ENCODE results near the gene JADE1. TPM values are rescaled to one million over a fixed set of nuclear protein-coding genes. Genes with fewer than 3 reads are reported as not detected.

Gene JADE1
- total and polyA plus RNA-seq, 4 donors = 16.8 to 32.3 (median 25.4) TPM

- H3K27ac ChIP-seq (ENCODE audit: low read depth, low read length) = no peak overlapping the region
Observed at GRCh38 chr4:128855621-128856020, 46.1 kb downstream of the JADE1 start.

GRCh38 chr4:128856246-128856645 is 46.7 kb downstream of the JADE1 start:
- H3K36me3 ChIP-seq (ENCODE audit: control insufficient read depth, insufficient read depth, low read length) = peaks cover 51% of the 10 kb centered on the region
- 88% methylated on average over 2 of the region's 2 CpGs for WGBS (ENCODE audit: insufficient coverage)
- no peaks in the 10 kb centered on the region for H3K9me3 ChIP-seq (ENCODE audit: control insufficient read depth, insufficient read depth, low read length)
- no peak overlapping the region for H3K27ac ChIP-seq (ENCODE audit: low read depth, low read length)
- DNase-seq (ENCODE audit: low read depth in 4 of 6, low spot score in 6 of 6) = no peak
- no peaks in the 10 kb centered on the region for H3K27me3 ChIP-seq (ENCODE audit: control insufficient read depth, insufficient read depth, low read length)
- no peak overlapping the region for H3K4me3 ChIP-seq (ENCODE audit: low read depth, low read length)
- peaks cover 6% of the 10 kb centered on the region for H3K4me1 ChIP-seq (ENCODE audit: control insufficient read depth, insufficient read depth, low read length)

More at GRCh38 chr4:128855621-128856020, 46.1 kb downstream of the JADE1 start:
- WGBS (ENCODE audit: insufficient coverage) = 88% methylated on average over 4 of the region's 7 CpGs
- Histone ChIP-seq H3K4me1 (ENCODE audit: control insufficient read depth, insufficient read depth, low read length) (peaks cover 4% of the 10 kb centered on the region), H3K4me3 (ENCODE audit: low read depth, low read length) (no peak overlapping the region), H3K27me3 (ENCODE audit: control insufficient read depth, insufficient read depth, low read length) (no peaks in the 10 kb centered on the region), H3K9me3 (ENCODE audit: control insufficient read depth, insufficient read depth, low read length) (no peaks in the 10 kb centered on the region), H3K36me3 (ENCODE audit: control insufficient read depth, insufficient read depth, low read length) (peaks cover 52% of the 10 kb centered on the region)
- no peak for DNase-seq (ENCODE audit: low read depth in 4 of 6, low spot score in 6 of 6)

- no peak for DNase-seq (ENCODE audit: low read depth in 4 of 6, low spot score in 6 of 6)
- Histone ChIP-seq H3K4me3 (ENCODE audit: low read depth, low read length) (no peak overlapping the region), H3K27ac (ENCODE audit: low read depth, low read length) (no peak overlapping the region), H3K36me3 (ENCODE audit: control insufficient read depth, insufficient read depth, low read length) (peaks cover 53% of the 10 kb centered on the region), H3K9me3 (ENCODE audit: control insufficient read depth, insufficient read depth, low read length) (no peaks in the 10 kb centered on the region), H3K27me3 (ENCODE audit: control insufficient read depth, insufficient read depth, low read length) (no peaks in the 10 kb centered on the region), H3K4me1 (ENCODE audit: control insufficient read depth, insufficient read depth, low read length) (peaks cover 12% of the 10 kb centered on the region)
- WGBS (ENCODE audit: insufficient coverage) = 90% methylated on average over 16 of the region's 18 CpGs
Observed at GRCh38 chr4:128858879-128859671, 49.6 kb downstream of the JADE1 start.

- Histone ChIP-seq H3K9me3 (ENCODE audit: control insufficient read depth, insufficient read depth, low read length) (no peaks in the 10 kb centered on the region), H3K27ac (ENCODE audit: low read depth, low read length) (no peak overlapping the region), H3K4me3 (ENCODE audit: low read depth, low read length) (no peak overlapping the region), H3K4me1 (ENCODE audit: control insufficient read depth, insufficient read depth, low read length) (peaks cover 12% of the 10 kb centered on the region), H3K36me3 (ENCODE audit: control insufficient read depth, insufficient read depth, low read length) (peaks cover 54% of the 10 kb centered on the region), H3K27me3 (ENCODE audit: control insufficient read depth, insufficient read depth, low read length) (no peaks in the 10 kb centered on the region)
- WGBS (ENCODE audit: insufficient coverage) = 58% methylated on average over 6 of the region's 6 CpGs
- peak in 2 of 6 donors; percentile 55 to 71 for DNase-seq (ENCODE audit: low read depth in 4 of 6, low spot score in 6 of 6)
Observed at GRCh38 chr4:128859887-128860677, 50.6 kb downstream of the JADE1 start.

GRCh38 chr4:128861856-128862518 is 52.5 kb downstream of the JADE1 start:
- Histone ChIP-seq H3K27ac (ENCODE audit: low read depth, low read length) (no peak overlapping the region), H3K27me3 (ENCODE audit: control insufficient read depth, insufficient read depth, low read length) (no peaks in the 10 kb centered on the region), H3K9me3 (ENCODE audit: control insufficient read depth, insufficient read depth, low read length) (no peaks in the 10 kb centered on the region), H3K4me3 (ENCODE audit: low read depth, low read length) (no peak overlapping the region), H3K4me1 (ENCODE audit: control insufficient read depth, insufficient read depth, low read length) (peaks cover 12% of the 10 kb centered on the region), H3K36me3 (ENCODE audit: control insufficient read depth, insufficient read depth, low read length) (peaks cover 45% of the 10 kb centered on the region)
- 98% methylated on average over 9 of the region's 13 CpGs for WGBS (ENCODE audit: insufficient coverage)
- DNase-seq (ENCODE audit: low read depth in 4 of 6, low spot score in 6 of 6) = no peak

- Histone ChIP-seq H3K27ac (ENCODE audit: low read depth, low read length) (no peak overlapping the region), H3K4me3 (ENCODE audit: low read depth, low read length) (no peak overlapping the region), H3K27me3 (ENCODE audit: control insufficient read depth, insufficient read depth, low read length) (no peaks in the 10 kb centered on the region), H3K36me3 (ENCODE audit: control insufficient read depth, insufficient read depth, low read length) (peaks cover 37% of the 10 kb centered on the region), H3K9me3 (ENCODE audit: control insufficient read depth, insufficient read depth, low read length) (no peaks in the 10 kb centered on the region), H3K4me1 (ENCODE audit: control insufficient read depth, insufficient read depth, low read length) (peaks cover 12% of the 10 kb centered on the region)
- WGBS (ENCODE audit: insufficient coverage) = 94% methylated on average over 7 of the region's 14 CpGs
- peak in 2 of 6 donors; percentile 17 to 60 for DNase-seq (ENCODE audit: low read depth in 4 of 6, low spot score in 6 of 6)
Observed at GRCh38 chr4:128862608-128863311, 53.3 kb downstream of the JADE1 start.

GRCh38 chr4:128863312-128864075 is 54.0 kb downstream of the JADE1 start:
- Histone ChIP-seq H3K4me1 (ENCODE audit: control insufficient read depth, insufficient read depth, low read length) (peaks cover 12% of the 10 kb centered on the region), H3K27me3 (ENCODE audit: control insufficient read depth, insufficient read depth, low read length) (no peaks in the 10 kb centered on the region), H3K4me3 (ENCODE audit: low read depth, low read length) (no peak overlapping the region), H3K27ac (ENCODE audit: low read depth, low read length) (no peak overlapping the region), H3K36me3 (ENCODE audit: control insufficient read depth, insufficient read depth, low read length) (peaks cover 34% of the 10 kb centered on the region), H3K9me3 (ENCODE audit: control insufficient read depth, insufficient read depth, low read length) (no peaks in the 10 kb centered on the region)
- WGBS (ENCODE audit: insufficient coverage) = 23% methylated on average over 4 of the region's 10 CpGs
- DNase-seq (ENCODE audit: low read depth in 4 of 6, low spot score in 6 of 6) = peak; percentile 65 to 96 (median 80)

GRCh38 chr4:128865132-128865531 is 55.6 kb downstream of the JADE1 start:
- Histone ChIP-seq H3K9me3 (ENCODE audit: control insufficient read depth, insufficient read depth, low read length) (no peaks in the 10 kb centered on the region), H3K4me1 (ENCODE audit: control insufficient read depth, insufficient read depth, low read length) (peaks cover 12% of the 10 kb centered on the region), H3K27ac (ENCODE audit: low read depth, low read length) (no peak overlapping the region), H3K36me3 (ENCODE audit: control insufficient read depth, insufficient read depth, low read length) (peaks cover 27% of the 10 kb centered on the region), H3K27me3 (ENCODE audit: control insufficient read depth, insufficient read depth, low read length) (no peaks in the 10 kb centered on the region), H3K4me3 (ENCODE audit: low read depth, low read length) (no peak overlapping the region)
- 82% methylated on average over 2 of the region's 2 CpGs for WGBS (ENCODE audit: insufficient coverage)
- DNase-seq (ENCODE audit: low read depth in 4 of 6, low spot score in 6 of 6) = no peak

All from spinal cord (tissue), 10 donors.